Lower leg skin (tissue), 4 donors: ENCODE results near the gene ZFAND6. TPM values are rescaled to one million over a fixed set of nuclear protein-coding genes. Genes with fewer than 3 reads are reported as not detected.

ENCODE experiments used
- DNase-seq, 2 donors: peaks; one replicate each; pipeline ENCODE4 v3.0.0-alpha.2; 2019; ENCODE audit warnings: low spot score in 2 of 2
- H3K4me3 ChIP-seq: fragments of 200-600 bp; sonication (generic); 2 replicates; pipeline ENCODE4 v1.5.1; 2017; ENCODE audit warnings: mild to moderate bottlenecking, low read depth; ENCODE audit not compliant: poor library complexity, severe bottlenecking
- POLR2A ChIP-seq, 2 donors: fragments of 450-650 bp; IDR thresholded peaks; one replicate each; pipeline ENCODE4 v1.6.1; 2016 to 2017; ENCODE audit warnings: antibody characterized with exemption in 2 of 2, mild to moderate bottlenecking in 1 of 2, moderate library complexity in 1 of 2
- WGBS, 2 donors: methylation state at CpG; one replicate each; pipeline ENCODE4 v1.1.5; 2018; 5-methylcytosine and 5-hydroxymethylcytosine counted together
- intact Hi-C: fragments of 100-400 bp; cut with DNase I; formaldehyde crosslinking; loops from one replicate; pipeline ENCODE4 v1.15.0; 2023; ENCODE audit warnings: low total_unique reads
- total RNA-seq, 4 donors: library from RNA; depleted of rRNA; stranded (reverse); fragments of >200 nt; gene quantifications; one replicate each; pipeline ENCODE4 v1.1.0, GENCODE V29; 2016
- TF ChIP-seq, protein P1 (sequence below), 3 donors: fragments of 450-650 bp; IDR thresholded peaks; one replicate each; pipeline ENCODE4 v1.5.1; 2016; ENCODE audit warnings: antibody characterized with exemption in 3 of 3, mild to moderate bottlenecking in 3 of 3, moderate library complexity in 2 of 3

ZFAND6 gene
- total RNA-seq, 4 donors from 2014 or later = 95.6 to 139 (median 107) TPM

DNA sequence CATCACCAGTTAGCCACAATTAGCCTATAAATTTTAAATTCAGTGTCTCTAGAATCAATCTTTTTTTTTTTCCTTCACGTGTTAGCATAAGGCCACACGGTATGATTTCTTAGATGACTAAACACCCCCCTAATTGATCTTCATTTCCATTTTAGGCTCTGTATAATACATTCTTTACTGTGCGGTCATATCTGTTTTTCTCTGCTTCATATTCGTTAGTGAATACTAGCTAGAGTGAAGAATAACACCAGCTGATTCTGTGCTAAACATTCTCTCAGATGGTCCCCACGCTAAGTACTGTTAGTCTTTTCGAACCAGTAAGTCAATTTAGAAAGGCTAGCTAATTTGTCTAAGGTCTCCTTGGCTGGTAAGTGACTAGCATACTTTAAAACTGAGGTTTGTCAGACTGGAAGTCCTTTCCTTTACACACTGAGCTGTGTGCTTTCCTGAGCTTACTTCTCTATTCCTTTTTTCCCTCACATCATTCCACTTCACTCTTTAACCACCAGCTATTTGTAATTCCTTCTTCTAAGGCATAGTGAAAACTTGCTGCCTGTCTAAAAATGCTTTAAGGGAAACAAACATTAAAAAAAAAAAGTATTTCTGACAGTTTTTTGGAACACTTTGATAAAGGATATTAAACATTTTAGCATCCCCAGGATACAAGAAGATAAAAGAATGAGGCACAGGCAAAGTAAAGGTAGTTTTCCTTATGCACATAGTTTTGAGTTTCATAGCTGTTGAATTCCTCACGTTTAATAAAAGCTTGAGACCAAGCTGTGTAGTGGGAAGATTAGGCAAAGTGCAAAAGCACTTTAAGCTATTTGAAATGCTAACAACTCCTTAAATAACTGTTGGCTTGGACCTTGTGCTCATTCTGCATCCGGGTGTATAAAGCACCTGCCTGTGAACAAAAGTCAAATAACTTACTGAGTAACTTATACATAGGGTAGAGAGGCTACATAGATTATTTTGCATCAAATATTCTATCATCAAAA is 17.1 kb downstream of the ZFAND6 start:
- no peak for TF ChIP-seq POLR2A (IDR thresholded peaks at IDR 0.05)
- TF ChIP-seq, protein P1, sequence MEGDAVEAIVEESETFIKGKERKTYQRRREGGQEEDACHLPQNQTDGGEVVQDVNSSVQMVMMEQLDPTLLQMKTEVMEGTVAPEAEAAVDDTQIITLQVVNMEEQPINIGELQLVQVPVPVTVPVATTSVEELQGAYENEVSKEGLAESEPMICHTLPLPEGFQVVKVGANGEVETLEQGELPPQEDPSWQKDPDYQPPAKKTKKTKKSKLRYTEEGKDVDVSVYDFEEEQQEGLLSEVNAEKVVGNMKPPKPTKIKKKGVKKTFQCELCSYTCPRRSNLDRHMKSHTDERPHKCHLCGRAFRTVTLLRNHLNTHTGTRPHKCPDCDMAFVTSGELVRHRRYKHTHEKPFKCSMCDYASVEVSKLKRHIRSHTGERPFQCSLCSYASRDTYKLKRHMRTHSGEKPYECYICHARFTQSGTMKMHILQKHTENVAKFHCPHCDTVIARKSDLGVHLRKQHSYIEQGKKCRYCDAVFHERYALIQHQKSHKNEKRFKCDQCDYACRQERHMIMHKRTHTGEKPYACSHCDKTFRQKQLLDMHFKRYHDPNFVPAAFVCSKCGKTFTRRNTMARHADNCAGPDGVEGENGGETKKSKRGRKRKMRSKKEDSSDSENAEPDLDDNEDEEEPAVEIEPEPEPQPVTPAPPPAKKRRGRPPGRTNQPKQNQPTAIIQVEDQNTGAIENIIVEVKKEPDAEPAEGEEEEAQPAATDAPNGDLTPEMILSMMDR (IDR thresholded peaks at IDR 0.05) = no peak
- DNase-seq = no peak
- 57 to 62% methylated on average over 8 of the region's 8 CpGs for WGBS, 2 donors
- H3K4me3 ChIP-seq = no peak overlapping the region
- intact Hi-C loops = no loop called here

DNA sequence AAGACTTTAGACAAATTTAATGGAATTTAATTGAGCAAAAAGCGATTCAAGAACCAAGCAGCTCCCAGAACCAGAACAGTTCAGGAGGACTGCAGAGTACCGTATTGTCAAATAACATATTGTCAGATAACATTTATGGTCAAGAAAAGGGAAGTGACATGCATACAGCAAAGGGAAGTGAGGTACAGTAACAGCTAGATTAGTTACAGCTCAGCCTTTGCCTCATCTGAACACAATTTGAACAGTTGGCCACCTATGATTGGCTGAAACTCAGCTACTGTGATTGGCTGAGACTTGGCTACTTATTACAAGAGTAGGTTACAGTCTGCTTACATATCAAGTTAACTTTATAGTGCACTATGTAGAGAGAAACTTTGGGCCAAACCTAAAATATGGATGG is 21.9 kb downstream of the ZFAND6 start:
- WGBS, 2 donors = 74 to 90% methylated on average over 2 of the region's 2 CpGs
- intact Hi-C loops = no loop called here
- H3K4me3 ChIP-seq = no peak overlapping the region
- TF ChIP-seq POLR2A (IDR thresholded peaks at IDR 0.05) = no peak
- TF ChIP-seq, protein P1 (IDR thresholded peaks at IDR 0.05) = no peak
- DNase-seq = no peak

DNA sequence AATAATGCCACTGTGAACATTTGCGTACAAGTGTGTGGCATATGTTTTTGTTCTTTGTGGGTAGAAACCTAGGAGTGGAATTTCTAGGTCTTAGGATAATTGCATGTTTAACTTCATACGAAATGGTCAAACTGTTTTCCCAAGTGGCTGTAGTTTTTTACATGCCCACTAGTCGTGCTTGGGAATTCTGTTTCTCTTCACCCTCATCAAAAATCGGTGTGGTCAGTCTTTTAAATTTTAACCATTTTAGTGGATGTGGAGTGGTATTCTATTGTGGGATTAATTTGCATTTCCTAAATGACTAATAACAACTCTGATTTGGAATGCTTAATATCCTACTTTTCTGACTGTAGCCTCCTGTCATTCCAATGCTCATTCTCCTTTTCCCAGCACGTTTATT is 27.6 kb downstream of the ZFAND6 start:
- no peak overlapping the region for H3K4me3 ChIP-seq
- intact Hi-C loops = no loop called here
- WGBS, 2 donors = 53 to 63% methylated on average over 5 of the region's 5 CpGs
- no peak for TF ChIP-seq POLR2A (IDR thresholded peaks at IDR 0.05)
- TF ChIP-seq, protein P1 (IDR thresholded peaks at IDR 0.05) = no peak
- DNase-seq = no peak

DNA sequence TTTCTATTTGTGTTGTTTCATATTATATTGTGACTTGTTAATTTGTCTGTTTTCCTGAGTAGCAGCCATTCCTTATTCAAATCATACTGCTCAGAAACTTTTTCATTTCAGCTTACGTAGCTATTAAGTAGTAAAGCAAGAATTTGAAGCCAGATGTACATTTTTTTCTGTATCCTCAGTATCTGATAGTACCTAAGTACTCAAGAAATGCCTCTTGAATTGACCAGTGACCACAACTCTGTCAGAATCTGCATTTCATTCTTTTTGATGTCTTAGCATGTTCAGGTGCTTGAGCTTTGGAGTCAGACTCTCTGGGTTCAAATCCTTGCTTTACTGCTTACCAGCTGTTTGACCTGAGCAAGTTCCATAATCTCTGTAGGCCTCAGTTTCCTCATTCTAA is 30.6 kb downstream of the ZFAND6 start:
- no peak for DNase-seq
- TF ChIP-seq POLR2A (IDR thresholded peaks at IDR 0.05) = no peak
- TF ChIP-seq, protein P1 (IDR thresholded peaks at IDR 0.05) = no peak
- H3K4me3 ChIP-seq = no peak overlapping the region
- intact Hi-C loops = no loop called here
- WGBS, 2 donors = 93 to 100% methylated on average over 1 of the region's 1 CpG

DNA sequence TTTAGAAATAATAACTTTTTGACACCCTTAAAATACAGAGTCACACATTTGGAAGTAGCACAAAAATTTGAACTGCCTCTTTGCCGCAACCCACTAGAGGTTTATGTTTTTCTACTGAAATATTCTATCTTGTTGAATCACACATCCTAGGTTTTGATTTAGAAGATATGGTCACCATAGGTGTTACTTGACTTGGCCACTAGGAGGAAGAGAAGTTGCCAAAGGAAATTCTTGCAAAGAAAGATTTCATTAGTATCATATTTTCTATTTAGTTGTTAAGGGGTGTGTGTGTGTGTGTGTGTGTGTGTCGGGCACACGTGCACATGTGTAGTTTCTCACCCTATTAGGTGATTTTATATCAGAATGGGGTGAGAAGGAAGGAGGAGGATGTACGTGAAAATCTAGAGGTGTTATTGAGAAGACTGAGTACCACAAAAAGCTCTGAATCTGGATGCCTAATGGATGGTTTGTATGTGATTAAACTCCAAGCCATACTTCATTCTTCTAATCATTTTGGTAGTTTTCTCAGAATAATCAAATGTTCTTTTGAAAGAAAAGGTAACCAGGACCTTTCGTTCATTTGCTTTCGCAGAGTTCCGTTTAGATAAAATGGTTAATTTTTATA is 31.5 kb downstream of the ZFAND6 start:
- WGBS, 2 donors = 78 to 90% methylated on average over 7 of the region's 7 CpGs
- intact Hi-C loops = no loop called here
- DNase-seq = no peak
- TF ChIP-seq, protein P1 (IDR thresholded peaks at IDR 0.05) = no peak
- no peak for TF ChIP-seq POLR2A (IDR thresholded peaks at IDR 0.05)
- H3K4me3 ChIP-seq = no peak overlapping the region
